SU-DHL-6 (cell line): ENCODE measurements around the gene STEAP4.

Experiments
- EZH2phosphoT487 ChIP-seq: fragments of 200-600 bp; sonication (generic), shearing (Covaris generic); conservative IDR thresholded peaks from 2 replicates; pipeline ENCODE4 v1.6.1; 2018; ENCODE audit warnings: mild to moderate bottlenecking, antibody characterized with exemption, low read length, moderate library complexity, mixed read lengths
- TF ChIP-seq, protein P1 (sequence below): fragments of 200-600 bp; sonication (generic); IDR thresholded peaks from one replicate; pipeline ENCODE4 v1.5.1; 2017; ENCODE audit warnings: antibody characterized with exemption, mild to moderate bottlenecking, low read length, moderate library complexity; ENCODE audit not compliant: insufficient read depth, poor library complexity, severe bottlenecking

DNA sequence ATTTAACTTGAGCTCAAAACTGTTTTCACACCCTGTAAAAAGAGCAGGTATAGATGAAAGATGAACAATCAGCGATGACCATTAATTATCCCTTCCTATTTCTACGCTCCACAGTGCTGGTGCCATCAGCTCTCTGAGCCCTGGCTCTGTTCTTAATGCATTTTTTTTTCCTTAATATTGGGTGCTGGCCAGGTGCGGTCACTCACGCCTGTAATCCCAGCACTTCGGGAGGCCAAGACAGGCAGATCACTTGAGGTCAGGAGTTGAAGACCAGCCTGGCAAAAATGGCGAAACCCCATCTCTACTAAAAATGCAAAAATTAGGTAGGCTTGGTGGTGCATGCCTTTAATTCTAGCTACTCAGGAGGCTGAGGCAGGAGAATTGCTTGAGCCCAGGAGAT is 4.2 kb downstream of the STEAP4 start:
- TF ChIP-seq, protein P1, sequence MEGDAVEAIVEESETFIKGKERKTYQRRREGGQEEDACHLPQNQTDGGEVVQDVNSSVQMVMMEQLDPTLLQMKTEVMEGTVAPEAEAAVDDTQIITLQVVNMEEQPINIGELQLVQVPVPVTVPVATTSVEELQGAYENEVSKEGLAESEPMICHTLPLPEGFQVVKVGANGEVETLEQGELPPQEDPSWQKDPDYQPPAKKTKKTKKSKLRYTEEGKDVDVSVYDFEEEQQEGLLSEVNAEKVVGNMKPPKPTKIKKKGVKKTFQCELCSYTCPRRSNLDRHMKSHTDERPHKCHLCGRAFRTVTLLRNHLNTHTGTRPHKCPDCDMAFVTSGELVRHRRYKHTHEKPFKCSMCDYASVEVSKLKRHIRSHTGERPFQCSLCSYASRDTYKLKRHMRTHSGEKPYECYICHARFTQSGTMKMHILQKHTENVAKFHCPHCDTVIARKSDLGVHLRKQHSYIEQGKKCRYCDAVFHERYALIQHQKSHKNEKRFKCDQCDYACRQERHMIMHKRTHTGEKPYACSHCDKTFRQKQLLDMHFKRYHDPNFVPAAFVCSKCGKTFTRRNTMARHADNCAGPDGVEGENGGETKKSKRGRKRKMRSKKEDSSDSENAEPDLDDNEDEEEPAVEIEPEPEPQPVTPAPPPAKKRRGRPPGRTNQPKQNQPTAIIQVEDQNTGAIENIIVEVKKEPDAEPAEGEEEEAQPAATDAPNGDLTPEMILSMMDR = no peak
- no peak for TF ChIP-seq EZH2phosphoT487
